HepG2 (cell line): ENCODE data around the gene DIP2C.

Source experiments
- E2F5 ChIP-seq: sonication (generic); formaldehyde crosslinking; conservative IDR thresholded peaks from 2 replicates; pipeline ENCODE4 v1.4.0; 2020; ENCODE audit warnings: missing genetic modification reagents
- EP300 ChIP-seq, 3 experiments: sonication (generic) in 1 of 3; formaldehyde crosslinking in 1 of 3; IDR thresholded peaks; 2 replicates each; pipeline versions ENCODE4 v1.5.1 to v1.6.1; 2011 to 2020; ENCODE audit warnings: low read depth in 2 of 3, low read length in 2 of 3, borderline replicate concordance in 1 of 3, improper control_type of control experiment in 1 of 3, mild to moderate bottlenecking in 1 of 3, missing genetic modification reagents in 1 of 3, moderate library complexity in 1 of 3
- HDAC6 ChIP-seq: fragments of 200-600 bp; sonication (generic); IDR thresholded peaks from 2 replicates; pipeline ENCODE4 v1.7.0; 2017; ENCODE audit warnings: mild to moderate bottlenecking, antibody characterized with exemption, low read length, low read depth
- SIN3A ChIP-seq: IDR thresholded peaks from 2 replicates; pipeline ENCODE4 v1.6.1; 2011; ENCODE audit warnings: low read depth, mild to moderate bottlenecking, control low read depth, low read length, borderline replicate concordance
- SIX4 ChIP-seq: sonication (generic); formaldehyde crosslinking; IDR thresholded peaks from 2 replicates; pipeline ENCODE4 v1.4.0; 2020; ENCODE audit warnings: missing genetic modification reagents
- ZFP1 ChIP-seq: IDR thresholded peaks from 2 replicates; pipeline ENCODE4 v1.6.1; 2016
- TF ChIP-seq, protein P1 (sequence below): IDR thresholded peaks from 2 replicates; pipeline ENCODE4 v1.6.1; 2012; ENCODE audit warnings: low read depth, low read length, improper control_type of control experiment
- TF ChIP-seq, protein P2 (sequence below): sonication (generic); formaldehyde crosslinking; IDR thresholded peaks from 2 replicates; pipeline ENCODE4 v1.4.0; 2020; ENCODE audit warnings: missing genetic modification reagents

DNA sequence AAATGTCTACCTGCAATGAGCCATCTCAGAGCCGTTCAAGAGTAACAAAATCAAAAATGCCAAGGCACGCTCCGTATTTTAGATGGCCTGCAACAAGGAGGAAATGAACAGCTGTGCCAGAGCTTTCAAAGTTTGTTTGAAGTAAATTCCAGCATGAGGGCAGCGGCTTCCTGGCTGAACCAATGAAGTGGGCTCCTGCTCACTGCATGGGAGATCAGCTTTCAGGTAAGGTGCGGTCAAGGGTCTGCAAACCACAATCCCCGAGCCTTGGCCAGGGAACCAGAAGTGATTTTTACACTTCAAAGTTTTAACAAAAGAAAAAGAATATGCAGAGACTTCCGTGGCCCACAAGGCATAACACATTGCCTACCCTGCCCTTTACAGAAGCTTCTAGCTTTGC lies 120.6 kb downstream of the DIP2C start:
- no peak for TF ChIP-seq HDAC6
- TF ChIP-seq SIN3A = no peak
- TF ChIP-seq, protein P1, sequence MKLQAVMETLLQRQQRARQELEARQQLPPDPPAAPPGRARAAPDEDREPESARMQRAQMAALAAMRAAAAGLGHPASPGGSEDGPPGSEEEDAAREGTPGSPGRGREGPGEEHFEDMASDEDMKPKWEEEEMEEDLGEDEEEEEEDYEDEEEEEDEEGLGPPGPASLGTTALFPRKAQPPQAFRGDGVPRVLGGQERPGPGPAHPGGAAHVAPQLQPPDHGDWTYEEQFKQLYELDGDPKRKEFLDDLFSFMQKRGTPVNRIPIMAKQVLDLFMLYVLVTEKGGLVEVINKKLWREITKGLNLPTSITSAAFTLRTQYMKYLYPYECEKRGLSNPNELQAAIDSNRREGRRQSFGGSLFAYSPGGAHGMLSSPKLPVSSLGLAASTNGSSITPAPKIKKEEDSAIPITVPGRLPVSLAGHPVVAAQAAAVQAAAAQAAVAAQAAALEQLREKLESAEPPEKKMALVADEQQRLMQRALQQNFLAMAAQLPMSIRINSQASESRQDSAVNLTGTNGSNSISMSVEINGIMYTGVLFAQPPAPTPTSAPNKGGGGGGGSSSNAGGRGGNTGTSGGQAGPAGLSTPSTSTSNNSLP = no peak
- TF ChIP-seq E2F5 = no peak
- TF ChIP-seq, protein P2, sequence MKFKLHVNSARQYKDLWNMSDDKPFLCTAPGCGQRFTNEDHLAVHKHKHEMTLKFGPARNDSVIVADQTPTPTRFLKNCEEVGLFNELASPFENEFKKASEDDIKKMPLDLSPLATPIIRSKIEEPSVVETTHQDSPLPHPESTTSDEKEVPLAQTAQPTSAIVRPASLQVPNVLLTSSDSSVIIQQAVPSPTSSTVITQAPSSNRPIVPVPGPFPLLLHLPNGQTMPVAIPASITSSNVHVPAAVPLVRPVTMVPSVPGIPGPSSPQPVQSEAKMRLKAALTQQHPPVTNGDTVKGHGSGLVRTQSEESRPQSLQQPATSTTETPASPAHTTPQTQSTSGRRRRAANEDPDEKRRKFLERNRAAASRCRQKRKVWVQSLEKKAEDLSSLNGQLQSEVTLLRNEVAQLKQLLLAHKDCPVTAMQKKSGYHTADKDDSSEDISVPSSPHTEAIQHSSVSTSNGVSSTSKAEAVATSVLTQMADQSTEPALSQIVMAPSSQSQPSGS (CRISPR knock-in tag) = no peak
- TF ChIP-seq ZFP1 (CRISPR knock-in tag) = no peak
- TF ChIP-seq SIX4 (CRISPR knock-in tag) = no peak
- TF ChIP-seq EP300 (IDR thresholded peaks at IDR 0.05; ENCODE audit: low read depth in 2 of 2, low read length in 2 of 2) = no peak
- no peak for TF ChIP-seq EP300 (CRISPR knock-in tag; IDR thresholded peaks at IDR 0.05; ENCODE audit: borderline replicate concordance)
